ENCODE data around the gene PRR7. TPM values are rescaled to one million over a fixed set of nuclear protein-coding genes. Genes with fewer than 3 reads are reported as not detected.

PRR7 gene
- total and polyA plus RNA-seq, 2 of the 13 experiments (the other 11 are each of a cell fraction or from before 2014, with no cell fraction given), result 4.8 to 5.0 TPM

- POLR2A ChIA-PET, result interaction anchor here (2.2 kb wide), 1 partner anchor 24 kb away, joined by 4 read pairs; the partner anchor contains the start of gene DDX41
- CTCF ChIA-PET (ENCODE audit: low intra/inter-chr PET ratio, low total read pairs), result interaction anchor here (1.3 to 3.0 kb wide), 2 partner anchors 8 to 37 kb away, joined by 3 to 14 read pairs; no protein-coding TSS in a partner anchor
- H3K36me3 ChIP-seq (replicated peaks in 1 of 2; ENCODE audit: control insufficient read depth in 1 of 2, insufficient read depth in 2 of 2, low read length in 2 of 2), result peaks cover 10 to 11% of the 10 kb centered on the region in 2 experiments; a peak in 3 of 5 replicates
- no peaks in the 10 kb centered on the region for H3K79me2 ChIP-seq (ENCODE audit: insufficient read depth, low read length)
- in situ Hi-C loops (cut with HindIII; ENCODE audit: extremely low pct_ligation_motif_present, low pct_unique_long_range_greater_than_20kb) (no loop called here), intact Hi-C loops (cut with micrococcal nuclease; ENCODE audit: unreplicated experiment) (no loop called here)
- no peak overlapping the region for H2AFZ ChIP-seq (ENCODE audit: low read length)
- 95% methylated on average over 6 of the region's 7 CpGs for WGBS (ENCODE audit: low lambda C conversion rate)
- H3K4me3 ChIP-seq (replicated peaks in 1 of 3; ENCODE audit: insufficient read depth in 1 of 3, low read depth in 2 of 3, low read length in 3 of 3), result no peak overlapping the region
- no TSS peak for BruUV-seq (replicated peaks)
- no peaks in the 10 kb centered on the region for H3K9me3 ChIP-seq (ENCODE audit: low read length)
- DNase-seq (ENCODE audit: low spot score) (no peak), FAIRE-seq (no peak), ATAC-seq (no peak)
- H3K4me1 ChIP-seq (ENCODE audit: insufficient read depth, low read length), result peaks cover 28% of the 10 kb centered on the region
- H3K9ac ChIP-seq (ENCODE audit: insufficient read depth, low read depth, low read length), result no peak overlapping the region
- no peak for TF ChIP-seq ZNF740 (CRISPR knock-in tag; IDR thresholded peaks at IDR 0.05)
- no peak for TF ChIP-seq SOX6 (IDR thresholded peaks at IDR 0.05)
- TF ChIP-seq SOX6 (CRISPR knock-in tag; IDR thresholded peaks at IDR 0.05), result no peak
- TF ChIP-seq CCAR2 (optimal IDR thresholded peaks at IDR 0.05; ENCODE audit: low read depth, low read length), result no peak
- TF ChIP-seq PAWR (CRISPR knock-in tag; IDR thresholded peaks at IDR 0.05; ENCODE audit: borderline replicate concordance), result no peak
- TF ChIP-seq SRF (IDR thresholded peaks at IDR 0.05; ENCODE audit: low read depth, low read length), result no peak
- TF ChIP-seq SIX1 (CRISPR knock-in tag; IDR thresholded peaks at IDR 0.05; ENCODE audit: borderline replicate concordance), result no peak
- TF ChIP-seq NFKBIZ (CRISPR knock-in tag; IDR thresholded peaks at IDR 0.05), result no peak
- no peak for TF ChIP-seq TAF15 (IDR thresholded peaks at IDR 0.05; ENCODE audit: low read depth, low read length, poor library complexity, severe bottlenecking)
- no peak for TF ChIP-seq ZNF562 (CRISPR knock-in tag; IDR thresholded peaks at IDR 0.05; ENCODE audit: borderline replicate concordance)
- no peak for TF ChIP-seq ZBTB4 (CRISPR knock-in tag; IDR thresholded peaks at IDR 0.05; ENCODE audit: borderline replicate concordance)
- TF ChIP-seq RAD51 (IDR thresholded peaks at IDR 0.05; ENCODE audit: borderline replicate concordance), result no peak
- no peak for TF ChIP-seq SMC3 (IDR thresholded peaks at IDR 0.05; ENCODE audit: low read length)
- TF ChIP-seq, protein P1, sequence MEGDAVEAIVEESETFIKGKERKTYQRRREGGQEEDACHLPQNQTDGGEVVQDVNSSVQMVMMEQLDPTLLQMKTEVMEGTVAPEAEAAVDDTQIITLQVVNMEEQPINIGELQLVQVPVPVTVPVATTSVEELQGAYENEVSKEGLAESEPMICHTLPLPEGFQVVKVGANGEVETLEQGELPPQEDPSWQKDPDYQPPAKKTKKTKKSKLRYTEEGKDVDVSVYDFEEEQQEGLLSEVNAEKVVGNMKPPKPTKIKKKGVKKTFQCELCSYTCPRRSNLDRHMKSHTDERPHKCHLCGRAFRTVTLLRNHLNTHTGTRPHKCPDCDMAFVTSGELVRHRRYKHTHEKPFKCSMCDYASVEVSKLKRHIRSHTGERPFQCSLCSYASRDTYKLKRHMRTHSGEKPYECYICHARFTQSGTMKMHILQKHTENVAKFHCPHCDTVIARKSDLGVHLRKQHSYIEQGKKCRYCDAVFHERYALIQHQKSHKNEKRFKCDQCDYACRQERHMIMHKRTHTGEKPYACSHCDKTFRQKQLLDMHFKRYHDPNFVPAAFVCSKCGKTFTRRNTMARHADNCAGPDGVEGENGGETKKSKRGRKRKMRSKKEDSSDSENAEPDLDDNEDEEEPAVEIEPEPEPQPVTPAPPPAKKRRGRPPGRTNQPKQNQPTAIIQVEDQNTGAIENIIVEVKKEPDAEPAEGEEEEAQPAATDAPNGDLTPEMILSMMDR (CRISPR knock-in tag; IDR thresholded peaks at IDR 0.05), result no peak
- no peak for TF ChIP-seq TMF1 (CRISPR knock-in tag; IDR thresholded peaks at IDR 0.05; ENCODE audit: low read depth)
- TF ChIP-seq, protein P2, sequence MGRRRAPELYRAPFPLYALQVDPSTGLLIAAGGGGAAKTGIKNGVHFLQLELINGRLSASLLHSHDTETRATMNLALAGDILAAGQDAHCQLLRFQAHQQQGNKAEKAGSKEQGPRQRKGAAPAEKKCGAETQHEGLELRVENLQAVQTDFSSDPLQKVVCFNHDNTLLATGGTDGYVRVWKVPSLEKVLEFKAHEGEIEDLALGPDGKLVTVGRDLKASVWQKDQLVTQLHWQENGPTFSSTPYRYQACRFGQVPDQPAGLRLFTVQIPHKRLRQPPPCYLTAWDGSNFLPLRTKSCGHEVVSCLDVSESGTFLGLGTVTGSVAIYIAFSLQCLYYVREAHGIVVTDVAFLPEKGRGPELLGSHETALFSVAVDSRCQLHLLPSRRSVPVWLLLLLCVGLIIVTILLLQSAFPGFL (CRISPR knock-in tag; IDR thresholded peaks at IDR 0.05), result no peak
- TF ChIP-seq RARA (CRISPR knock-in tag; IDR thresholded peaks at IDR 0.05), result no peak
- no peak for TF ChIP-seq ZNF660 (CRISPR knock-in tag; IDR thresholded peaks at IDR 0.05; ENCODE audit: borderline replicate concordance, low read depth)
- H3K27ac ChIP-seq (ENCODE audit: extremely low read length, insufficient read depth, low read length), result no peak overlapping the region
- no peak overlapping the region for H3K4me2 ChIP-seq (ENCODE audit: low read depth, low read length)
- no peaks in the 10 kb centered on the region for H3K27me3 ChIP-seq (ENCODE audit: control insufficient read depth in 1 of 2, insufficient read depth in 2 of 2, low read length in 2 of 2)
- peaks cover 15% of the 10 kb centered on the region; the same call in 1 of the 2 replicates for H4K20me1 ChIP-seq (ENCODE audit: insufficient read depth, low read length)
Measured at GRCh38 chr5:177492841-177493240, 46.2 kb downstream of the PRR7 start.

All from HepG2 (cell line).